ENCODE data around the gene RDH5.
A peak's percentile ranks its signal among the peaks of the same experiment; 100 is the strongest.

DNA sequence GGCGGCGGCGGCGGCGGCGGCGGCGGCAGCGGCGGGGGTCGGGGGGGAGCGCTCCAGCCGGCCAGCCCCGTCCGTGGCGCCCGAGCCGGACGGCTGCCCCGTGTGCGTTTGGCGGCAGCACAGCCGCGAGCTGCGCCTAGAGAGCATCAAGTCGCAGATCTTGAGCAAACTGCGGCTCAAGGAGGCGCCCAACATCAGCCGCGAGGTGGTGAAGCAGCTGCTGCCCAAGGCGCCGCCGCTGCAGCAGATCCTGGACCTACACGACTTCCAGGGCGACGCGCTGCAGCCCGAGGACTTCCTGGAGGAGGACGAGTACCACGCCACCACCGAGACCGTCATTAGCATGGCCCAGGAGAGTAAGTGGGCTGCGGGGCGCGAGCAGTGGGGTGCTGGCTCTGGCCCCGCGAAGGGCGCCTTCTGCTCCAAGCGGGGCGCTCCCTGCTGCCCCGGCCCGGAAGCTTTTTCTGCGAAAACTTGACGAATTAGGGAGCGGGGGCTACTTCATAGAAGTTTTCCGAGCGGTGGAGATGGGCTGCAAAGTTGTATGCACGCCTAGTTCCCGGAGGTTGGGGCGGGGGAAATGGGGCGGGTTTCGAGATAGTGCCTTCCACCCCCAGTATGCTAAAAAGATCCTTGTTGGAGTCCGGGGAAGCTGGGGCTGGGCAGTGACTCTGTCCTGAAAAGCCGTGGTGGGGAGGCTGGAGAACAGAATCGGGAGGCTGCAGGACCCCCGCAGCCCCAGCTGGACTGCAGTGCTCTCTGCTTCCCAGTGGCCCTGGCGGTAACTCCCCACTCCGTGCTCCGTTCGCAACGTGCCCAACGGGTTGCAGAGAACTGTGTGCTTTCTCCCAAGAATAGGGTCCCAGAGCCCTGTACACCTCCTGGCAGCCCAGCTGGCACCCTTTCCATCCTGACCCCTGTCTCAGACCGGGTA, 23.5 kb downstream of the RDH5 start:
- no peak for TF ChIP-seq SP1 (IDR thresholded peaks at IDR 0.05; ENCODE audit: low read depth)
- TF ChIP-seq, protein P1, sequence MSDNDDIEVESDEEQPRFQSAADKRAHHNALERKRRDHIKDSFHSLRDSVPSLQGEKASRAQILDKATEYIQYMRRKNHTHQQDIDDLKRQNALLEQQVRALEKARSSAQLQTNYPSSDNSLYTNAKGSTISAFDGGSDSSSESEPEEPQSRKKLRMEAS (IDR thresholded peaks at IDR 0.05) = 0 out of 2 replicates have a peak, but pooled peaks have one; percentile 44
- TF ChIP-seq ELF1 (IDR thresholded peaks at IDR 0.05; ENCODE audit: borderline replicate concordance, low read depth) = no peak
